Superior temporal gyrus (tissue), 1 donor: ENCODE data around the gene ZFP14.
"Not testable (repeated sequence)": the region's sequence is repeated elsewhere in the genome, so short reads cannot be mapped to it uniquely, and the experiment has no call there.

ENCODE experiments used
- DNase-seq: peaks from one replicate; pipeline ENCODE4 v3.0.0-alpha.2; 2016; ENCODE audit errors: extremely low spot score

Gene ZFP14

GRCh38 chr19:36331353-36332228 is 47.4 kb downstream of the ZFP14 start:
- DNase-seq = peak; percentile 96

GRCh38 chr19:36330216-36330615 is 48.8 kb downstream of the ZFP14 start:
- DNase-seq = no peak

GRCh38 chr19:36329534-36329933 is 49.5 kb downstream of the ZFP14 start:
- not testable (repeated sequence) for DNase-seq

- peak; percentile 12 for DNase-seq
Observed at GRCh38 chr19:36326649-36327048, 52.4 kb downstream of the ZFP14 start.

GRCh38 chr19:36315164-36315563 is 63.8 kb downstream of the ZFP14 start:
- DNase-seq = not testable (repeated sequence)

GRCh38 chr19:36314053-36314452 is 64.9 kb downstream of the ZFP14 start:
- DNase-seq = not testable (repeated sequence)

GRCh38 chr19:36311098-36311760 is 67.8 kb downstream of the ZFP14 start:
- DNase-seq = not testable (repeated sequence)

- not testable (repeated sequence) for DNase-seq
Observed at GRCh38 chr19:36310416-36310990, 68.5 kb downstream of the ZFP14 start.

- not testable (repeated sequence) for DNase-seq
Observed at GRCh38 chr19:36309759-36310158, 69.2 kb downstream of the ZFP14 start.

- not testable (repeated sequence) for DNase-seq
Observed at GRCh38 chr19:36309309-36309708, 69.7 kb downstream of the ZFP14 start.

- DNase-seq = not testable (repeated sequence)
Observed at GRCh38 chr19:36292317-36292716, 86.7 kb downstream of the ZFP14 start.
